ENCODE results near the gene NRDC.
A peak's percentile ranks its signal among the peaks of the same experiment; 100 is the strongest.
"Not testable (repeated sequence)": the region's sequence is repeated elsewhere in the genome, so short reads cannot be mapped to it uniquely, and the experiment has no call there.

NRDC gene

DNA sequence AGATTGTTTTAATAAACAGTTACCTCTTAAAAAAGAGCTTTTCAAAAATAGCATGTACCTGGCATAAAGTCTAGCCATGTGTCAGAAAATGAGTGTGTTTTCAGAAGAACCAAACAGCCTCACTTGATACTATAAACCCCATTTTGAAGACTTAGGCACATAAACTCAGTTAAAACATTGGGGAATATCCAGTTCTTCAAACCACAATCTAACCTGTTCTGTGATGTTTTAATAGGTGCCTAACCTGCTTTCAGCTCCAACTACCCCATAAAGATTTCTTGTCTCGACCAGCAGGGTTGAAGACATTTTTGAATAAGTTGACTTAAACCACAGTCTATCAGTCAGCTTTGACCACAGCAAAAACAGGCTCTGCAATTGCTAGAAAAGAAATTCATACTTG is 41.3 kb downstream of the NRDC start:
- no peak for DNase-seq (ENCODE audit: low read depth)
- TF ChIP-seq, protein P1, sequence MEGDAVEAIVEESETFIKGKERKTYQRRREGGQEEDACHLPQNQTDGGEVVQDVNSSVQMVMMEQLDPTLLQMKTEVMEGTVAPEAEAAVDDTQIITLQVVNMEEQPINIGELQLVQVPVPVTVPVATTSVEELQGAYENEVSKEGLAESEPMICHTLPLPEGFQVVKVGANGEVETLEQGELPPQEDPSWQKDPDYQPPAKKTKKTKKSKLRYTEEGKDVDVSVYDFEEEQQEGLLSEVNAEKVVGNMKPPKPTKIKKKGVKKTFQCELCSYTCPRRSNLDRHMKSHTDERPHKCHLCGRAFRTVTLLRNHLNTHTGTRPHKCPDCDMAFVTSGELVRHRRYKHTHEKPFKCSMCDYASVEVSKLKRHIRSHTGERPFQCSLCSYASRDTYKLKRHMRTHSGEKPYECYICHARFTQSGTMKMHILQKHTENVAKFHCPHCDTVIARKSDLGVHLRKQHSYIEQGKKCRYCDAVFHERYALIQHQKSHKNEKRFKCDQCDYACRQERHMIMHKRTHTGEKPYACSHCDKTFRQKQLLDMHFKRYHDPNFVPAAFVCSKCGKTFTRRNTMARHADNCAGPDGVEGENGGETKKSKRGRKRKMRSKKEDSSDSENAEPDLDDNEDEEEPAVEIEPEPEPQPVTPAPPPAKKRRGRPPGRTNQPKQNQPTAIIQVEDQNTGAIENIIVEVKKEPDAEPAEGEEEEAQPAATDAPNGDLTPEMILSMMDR (IDR thresholded peaks at IDR 0.05; ENCODE audit: insufficient read depth, low read depth, low read length, missing control alignments), result no peak

DNA sequence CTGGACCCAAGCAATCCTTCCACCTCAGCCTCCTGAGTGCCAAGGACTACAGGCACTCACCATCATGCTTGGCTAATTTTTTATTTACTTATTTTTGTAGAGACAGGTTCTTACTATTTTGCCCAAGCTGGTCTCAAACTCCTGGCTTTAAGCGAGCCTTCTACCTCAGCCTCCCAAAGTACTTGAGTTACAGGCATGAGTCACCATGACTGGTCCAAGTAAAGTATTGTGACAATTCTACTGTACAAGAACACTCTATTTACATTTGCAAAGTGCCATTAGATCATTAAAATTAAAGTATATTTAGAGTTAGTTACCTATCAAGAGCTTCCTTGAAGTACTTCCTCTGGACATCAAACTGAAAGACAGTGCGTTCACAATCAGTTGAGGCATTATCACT is 44.8 kb downstream of the NRDC start:
- H3K4me3 ChIP-seq (ENCODE audit: low read length), result no peak overlapping the region
- DNase-seq (ENCODE audit: low read depth), result peak; percentile 42

More for the DNA sequence above, 41.3 kb downstream of the NRDC start:
- no peak overlapping the region for H3K4me3 ChIP-seq (ENCODE audit: low read length)

DNA sequence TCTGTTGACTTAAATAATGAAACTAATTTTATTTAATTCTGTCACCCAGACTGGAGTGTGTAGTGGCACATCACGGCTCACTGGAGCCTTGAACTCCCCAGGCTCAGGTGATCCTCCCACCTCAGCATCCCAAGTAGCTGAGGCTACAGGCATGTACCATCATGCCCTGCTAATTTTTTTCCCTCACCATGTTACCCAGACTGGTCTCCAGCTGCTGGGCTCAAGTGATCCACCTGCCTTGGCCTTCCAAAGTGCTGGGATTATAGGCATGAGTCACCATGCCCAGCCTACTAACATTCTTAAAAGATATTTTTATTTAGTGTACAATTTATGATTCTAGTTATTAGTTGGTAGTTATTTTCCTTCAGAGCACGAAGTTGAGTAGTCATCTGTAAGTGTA is 49.5 kb downstream of the NRDC start:
- TF ChIP-seq, protein P1 (IDR thresholded peaks at IDR 0.05; ENCODE audit: insufficient read depth, low read depth, low read length, missing control alignments), result no peak
- H3K4me3 ChIP-seq (ENCODE audit: low read length), result no peak overlapping the region
- DNase-seq (ENCODE audit: low read depth), result peak; percentile 85

More for the DNA sequence above, 44.8 kb downstream of the NRDC start:
- TF ChIP-seq, protein P1 (IDR thresholded peaks at IDR 0.05; ENCODE audit: insufficient read depth, low read depth, low read length, missing control alignments), result no peak

DNA sequence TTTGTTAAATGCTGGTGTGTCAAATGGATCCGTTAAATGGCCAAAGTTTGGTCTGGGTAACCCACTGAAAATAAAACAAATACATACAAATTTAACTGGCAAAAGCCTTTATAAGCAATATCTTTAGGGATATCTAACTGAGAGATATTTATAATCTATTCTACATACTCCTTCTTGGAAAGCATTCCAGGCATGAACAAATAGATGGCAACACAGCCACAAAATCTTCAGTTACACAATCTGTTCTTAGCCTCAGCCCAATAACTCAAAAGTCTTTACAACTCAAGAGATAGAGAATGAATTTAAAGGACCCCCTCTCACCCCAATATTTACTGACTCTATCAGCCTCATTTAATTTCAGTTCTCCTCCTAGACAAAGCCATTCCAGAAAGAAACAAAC is 58.7 kb downstream of the NRDC start:
- H3K4me3 ChIP-seq (ENCODE audit: low read length), result no peak overlapping the region
- no peak for DNase-seq (ENCODE audit: low read depth)
- TF ChIP-seq, protein P1 (IDR thresholded peaks at IDR 0.05; ENCODE audit: insufficient read depth, low read depth, low read length, missing control alignments), result no peak

DNA sequence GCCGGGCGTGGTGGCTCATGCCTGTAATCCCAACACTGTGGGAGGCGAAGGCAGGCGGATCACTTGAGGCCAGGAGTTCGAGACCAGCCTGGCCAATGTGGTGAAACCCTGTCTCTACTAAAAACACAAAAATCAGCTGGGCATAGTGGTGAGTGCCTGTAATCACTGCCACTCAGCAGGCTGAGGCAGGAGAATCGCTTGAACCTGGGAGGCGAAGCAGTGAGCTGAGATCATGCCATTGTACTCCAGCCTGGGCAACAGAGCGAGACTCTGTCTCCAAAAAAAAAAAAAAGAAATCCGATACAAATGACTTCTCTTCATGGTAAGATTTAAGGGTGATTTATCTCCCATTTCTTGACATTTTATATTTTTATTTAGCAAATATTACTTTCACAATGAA is 59.5 kb downstream of the NRDC start:
- DNase-seq (ENCODE audit: low read depth); H3K4me3 ChIP-seq (ENCODE audit: low read length): not testable (repeated sequence)

DNA sequence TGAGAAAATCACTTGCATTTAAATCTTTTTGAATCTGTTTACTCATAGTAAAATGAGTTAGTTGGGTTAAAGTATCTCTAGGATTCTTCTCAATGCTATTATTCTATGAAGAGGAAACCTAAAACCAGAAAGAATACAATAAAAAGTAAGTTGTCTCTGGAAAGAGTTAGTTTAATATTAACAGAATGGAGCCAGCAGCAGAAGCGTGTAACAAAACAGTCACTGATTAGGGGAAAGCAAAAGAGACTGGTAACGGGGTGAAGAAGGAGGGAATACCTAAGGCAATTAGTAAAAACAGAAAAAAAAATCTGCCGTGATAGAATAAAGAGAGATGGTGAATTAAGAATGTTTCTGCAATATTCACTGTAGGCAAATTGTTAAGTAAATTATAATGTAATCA is 60.0 kb downstream of the NRDC start:
- no peak for DNase-seq (ENCODE audit: low read depth)
- no peak overlapping the region for H3K4me3 ChIP-seq (ENCODE audit: low read length)
- TF ChIP-seq, protein P1 (IDR thresholded peaks at IDR 0.05; ENCODE audit: insufficient read depth, low read depth, low read length, missing control alignments), result no peak

DNA sequence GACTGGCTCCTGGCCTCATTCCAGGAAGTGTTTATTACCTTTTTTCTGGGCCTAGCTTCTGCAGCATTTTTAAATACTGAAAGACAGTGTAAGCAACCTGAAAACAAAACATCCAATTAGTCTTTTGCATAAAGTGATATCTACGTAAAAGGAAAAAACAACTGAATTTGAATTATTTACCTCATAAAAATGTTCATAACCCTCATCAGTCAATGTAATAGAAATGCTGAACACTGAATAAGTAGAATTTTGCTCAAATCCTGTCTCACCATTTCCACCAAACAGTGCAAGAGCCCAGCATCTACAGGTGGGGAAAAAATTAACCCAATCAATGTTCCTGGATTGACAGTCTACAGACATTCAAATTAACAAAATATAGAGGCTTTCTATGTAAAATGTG is 64.0 kb downstream of the NRDC start:
- no peak for DNase-seq (ENCODE audit: low read depth)
- TF ChIP-seq, protein P1 (IDR thresholded peaks at IDR 0.05; ENCODE audit: insufficient read depth, low read depth, low read length, missing control alignments), result no peak
- H3K4me3 ChIP-seq (ENCODE audit: low read length), result no peak overlapping the region

Data from epithelial cell of esophagus (primary cell).